Pancreas (tissue), 10 donors: ENCODE data around the gene ITGB7. TPM values are rescaled to one million over a fixed set of nuclear protein-coding genes. Genes with fewer than 3 reads are reported as not detected.

ENCODE experiments used
- ATAC-seq, 4 donors: fragments of 200-7000 bp; cut with Tn5 transposase; one replicate each; pipeline versions ENCODE4 v1.8.0 to v1.9.1; 2020; ENCODE audit warnings: mild to moderate bottlenecking in 4 of 4, moderate library complexity in 4 of 4
- DNase-seq, 6 donors: peaks; one replicate each; pipeline ENCODE4 v3.0.0-alpha.2; 2020
- FAIRE-seq: peaks from 2 replicates; lab custom pipeline; 2012; peaks lifted over from hg19 to GRCh38; lab: Jason Lieb, UNC
- H3K27ac ChIP-seq, 4 donors: fragments of 200-600 bp; sonication (generic); 1 replicate in 3 of 4; 2 replicates in 1 of 4; pipeline versions ENCODE4 v1.5.0 to v1.8.0; 2020
- H3K27me3 ChIP-seq, 4 donors: fragments of 200-600 bp; one replicate each; pipeline ENCODE4 v1.8.0; 2021
- H3K36me3 ChIP-seq, 3 donors: fragments of 200-600 bp; sonication (generic) in 1 of 3; one replicate each; pipeline versions ENCODE4 v1.5.0 to v1.8.0; 2020 to 2021
- H3K4me1 ChIP-seq, 3 donors: fragments of 200-600 bp; one replicate each; pipeline ENCODE4 v1.8.0; 2021
- H3K4me3 ChIP-seq, 4 donors: fragments of 200-600 bp; sonication (generic) in 2 of 4; one replicate each; pipeline versions ENCODE4 v1.5.0 to v1.8.0; 2020 to 2021
- H3K9me3 ChIP-seq, 4 donors: fragments of 200-600 bp; one replicate each; pipeline ENCODE4 v1.8.0; 2021
- WGBS, 2 donors: extraction: QIAGEN DNeasy Blood & Tissue Kit; methylation state at CpG; one replicate each; pipeline ENCODE4 v1.1.7; 2013; 5-methylcytosine and 5-hydroxymethylcytosine counted together
- intact Hi-C, 3 donors: fragments of 100-400 bp; cut with DNase I; formaldehyde crosslinking; loops; one replicate each; pipeline versions ENCODE4 v1.11.1 to v1.14.2; 2022
- polyA plus RNA-seq, 2 donors: library from polyadenylated mRNA; stranded (reverse); fragments of 200-250 nt; gene quantifications; one replicate each; pipeline ENCODE4 v1.2.3, GENCODE V29; 2013
- total RNA-seq, 6 donors: library from RNA; stranded (reverse); fragmentation: NEBNext Ultra II Directional in 4 of 6; extraction: Animal tissue kit (Norgen Biotek cat#: 25700) in 4 of 6; gene quantifications; one replicate each; pipeline versions ENCODE4 v1.2.1 to v1.2.4, GENCODE V29; 2021 to 2023
- TF ChIP-seq, protein P1 (sequence below), 4 donors: fragments of 200-600 bp; sonication (generic) in 3 of 4; IDR thresholded peaks; one replicate each; pipeline versions ENCODE4 v1.5.0 to v1.8.0; 2021; ENCODE audit warnings: antibody characterized with exemption in 4 of 4
- donor health status: healthy with polysubstance abuse.
- donor health status: DM: no; HTN: no; CAD: no; lungs with moderate emphysema.
- donor health status: DM: no; HTN: no; CAD: no.
- donor health status: control.
- donor health status: control.
- donor health status: Bipolar disorder and iron deficiency.
- donor health status: DM: yes; HTN: yes; CAD: no.
- donor health status: DM: no; HTN: no; CAD: no.
- donor health status: DM: no; HTN: no; CAD: no.
- donor health status: DM: yes; HTN: yes; CAD: no.

ITGB7 gene, protein sequence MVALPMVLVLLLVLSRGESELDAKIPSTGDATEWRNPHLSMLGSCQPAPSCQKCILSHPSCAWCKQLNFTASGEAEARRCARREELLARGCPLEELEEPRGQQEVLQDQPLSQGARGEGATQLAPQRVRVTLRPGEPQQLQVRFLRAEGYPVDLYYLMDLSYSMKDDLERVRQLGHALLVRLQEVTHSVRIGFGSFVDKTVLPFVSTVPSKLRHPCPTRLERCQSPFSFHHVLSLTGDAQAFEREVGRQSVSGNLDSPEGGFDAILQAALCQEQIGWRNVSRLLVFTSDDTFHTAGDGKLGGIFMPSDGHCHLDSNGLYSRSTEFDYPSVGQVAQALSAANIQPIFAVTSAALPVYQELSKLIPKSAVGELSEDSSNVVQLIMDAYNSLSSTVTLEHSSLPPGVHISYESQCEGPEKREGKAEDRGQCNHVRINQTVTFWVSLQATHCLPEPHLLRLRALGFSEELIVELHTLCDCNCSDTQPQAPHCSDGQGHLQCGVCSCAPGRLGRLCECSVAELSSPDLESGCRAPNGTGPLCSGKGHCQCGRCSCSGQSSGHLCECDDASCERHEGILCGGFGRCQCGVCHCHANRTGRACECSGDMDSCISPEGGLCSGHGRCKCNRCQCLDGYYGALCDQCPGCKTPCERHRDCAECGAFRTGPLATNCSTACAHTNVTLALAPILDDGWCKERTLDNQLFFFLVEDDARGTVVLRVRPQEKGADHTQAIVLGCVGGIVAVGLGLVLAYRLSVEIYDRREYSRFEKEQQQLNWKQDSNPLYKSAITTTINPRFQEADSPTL
- 1 to 10 TPM; 1.1 to 1.7 (median 1.4) TPM for total RNA-seq
- 1 to 10 TPM; 1.6 to 1.8 TPM for polyA plus RNA-seq

DNA sequence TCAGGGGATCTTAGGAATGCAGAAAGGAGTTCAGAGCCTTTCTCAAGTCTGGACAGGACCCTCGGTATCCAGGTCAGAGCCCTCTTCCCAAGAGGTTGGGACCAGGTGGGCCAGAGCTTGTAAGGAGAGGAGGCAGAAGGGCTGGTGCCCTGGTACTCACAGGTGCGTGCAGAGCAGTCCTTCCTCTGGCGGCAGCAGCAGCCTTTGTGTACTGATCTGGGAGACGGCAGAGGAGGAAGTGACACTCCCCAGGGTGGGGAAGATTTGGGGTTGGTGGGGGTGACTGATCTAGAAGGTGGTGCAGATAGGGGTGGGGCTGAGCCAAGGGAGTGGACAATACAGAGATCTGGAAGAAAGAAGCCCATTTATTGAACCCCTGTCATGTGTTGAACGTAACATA lies at the start of gene ITGB7:
Gene ITGB7, minus strand, starts transcription at position 210 of the 400 bp plus-strand sequence. CDS start 6,808 bp downstream, outside the sequence.
- FAIRE-seq: no peak
- Histone ChIP-seq H3K27me3 (no peaks in the 10 kb centered on the region), H3K4me1 (no peaks in the 10 kb centered on the region), H3K27ac (no peak within 1 kb of the TSS), H3K4me3 (peak within 1 kb of the TSS in 1 of 4 donors; percentile 15), H3K36me3 (peaks cover 0 to 11% (median 0%) of the 10 kb centered on the region in 3 donors), H3K9me3 (no peaks in the 10 kb centered on the region)
- peak in 3 of 4 donors; percentile 9 to 21 (median 16) for ATAC-seq
- 58 to 59% methylated on average over 5 of the region's 5 CpGs for WGBS, 2 donors
- TF ChIP-seq, protein P1, sequence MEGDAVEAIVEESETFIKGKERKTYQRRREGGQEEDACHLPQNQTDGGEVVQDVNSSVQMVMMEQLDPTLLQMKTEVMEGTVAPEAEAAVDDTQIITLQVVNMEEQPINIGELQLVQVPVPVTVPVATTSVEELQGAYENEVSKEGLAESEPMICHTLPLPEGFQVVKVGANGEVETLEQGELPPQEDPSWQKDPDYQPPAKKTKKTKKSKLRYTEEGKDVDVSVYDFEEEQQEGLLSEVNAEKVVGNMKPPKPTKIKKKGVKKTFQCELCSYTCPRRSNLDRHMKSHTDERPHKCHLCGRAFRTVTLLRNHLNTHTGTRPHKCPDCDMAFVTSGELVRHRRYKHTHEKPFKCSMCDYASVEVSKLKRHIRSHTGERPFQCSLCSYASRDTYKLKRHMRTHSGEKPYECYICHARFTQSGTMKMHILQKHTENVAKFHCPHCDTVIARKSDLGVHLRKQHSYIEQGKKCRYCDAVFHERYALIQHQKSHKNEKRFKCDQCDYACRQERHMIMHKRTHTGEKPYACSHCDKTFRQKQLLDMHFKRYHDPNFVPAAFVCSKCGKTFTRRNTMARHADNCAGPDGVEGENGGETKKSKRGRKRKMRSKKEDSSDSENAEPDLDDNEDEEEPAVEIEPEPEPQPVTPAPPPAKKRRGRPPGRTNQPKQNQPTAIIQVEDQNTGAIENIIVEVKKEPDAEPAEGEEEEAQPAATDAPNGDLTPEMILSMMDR (IDR thresholded peaks at IDR 0.05): no peak
- intact Hi-C loops: no loop called here
- no peak for DNase-seq

DNA sequence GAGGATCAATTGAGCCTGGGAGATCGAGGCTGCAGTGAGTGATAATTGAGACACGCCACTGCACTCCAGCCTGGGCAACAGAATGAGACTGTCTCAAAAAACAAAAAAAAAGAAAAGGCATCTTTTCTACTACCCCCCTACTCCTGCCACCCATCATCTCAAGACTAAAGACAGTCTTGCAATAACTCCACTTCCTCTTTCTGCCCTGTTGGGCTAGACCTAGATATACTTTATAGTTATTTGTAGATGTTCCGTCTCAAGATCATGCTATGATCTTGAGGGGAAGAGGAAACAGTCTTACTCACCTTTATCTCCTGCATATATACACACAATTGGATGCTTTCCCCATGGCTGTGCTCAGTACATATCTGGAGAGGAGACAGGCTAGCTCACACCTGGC lies 48.9 kb upstream of the ITGB7 start:
- FAIRE-seq (no peak), ATAC-seq (no peak), DNase-seq (no peak)
- no peaks in the 10 kb centered on the region for H3K27me3 ChIP-seq
- intact Hi-C loops: no loop called here
- H3K36me3 ChIP-seq: no peaks in the 10 kb centered on the region
- H3K27ac ChIP-seq: no peak overlapping the region
- 89 to 96% methylated on average over 3 of the region's 3 CpGs for WGBS, 2 donors
- H3K9me3 ChIP-seq: no peaks in the 10 kb centered on the region
- TF ChIP-seq, protein P1 (IDR thresholded peaks at IDR 0.05): no peak
- H3K4me1 ChIP-seq: peaks cover 0 to 13% (median 11%) of the 10 kb centered on the region in 3 donors
- H3K4me3 ChIP-seq: no peak overlapping the region

DNA sequence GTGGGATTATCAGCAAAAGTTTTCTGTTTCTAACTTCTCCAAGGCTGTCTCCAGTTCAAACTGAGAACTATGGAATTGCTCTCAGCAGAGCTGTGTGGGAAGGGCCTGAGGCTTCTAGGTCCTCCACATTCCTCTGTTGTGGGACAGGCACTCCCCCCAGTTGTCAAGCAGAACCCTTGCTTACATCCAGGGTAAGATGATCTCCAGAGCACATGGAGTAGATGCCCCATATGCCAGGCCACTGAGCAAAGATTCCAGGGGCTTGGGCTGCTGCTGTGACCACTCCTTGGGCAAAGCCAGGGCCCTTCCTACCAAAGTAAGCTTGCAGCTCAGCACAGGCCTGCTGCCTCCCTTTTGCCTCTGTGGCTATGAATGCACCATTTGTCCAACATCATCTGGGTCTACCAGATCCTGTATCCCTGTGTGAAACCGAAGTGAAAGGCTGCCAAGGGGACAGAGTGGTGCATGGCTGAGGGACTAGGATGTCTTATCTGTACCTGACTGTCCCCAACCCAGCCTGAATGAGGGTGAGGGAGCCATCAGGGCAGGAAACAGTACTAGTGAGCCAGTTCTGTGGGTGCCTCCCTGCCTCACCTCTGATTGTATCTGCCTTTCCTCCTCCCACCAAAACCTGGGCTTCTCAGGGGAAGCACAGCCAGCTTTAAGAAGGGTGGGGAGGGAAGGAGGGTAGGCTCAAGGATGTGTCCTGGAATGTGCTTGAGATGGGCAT lies 47.9 kb upstream of the ITGB7 start:
- Histone ChIP-seq H3K27me3 (no peaks in the 10 kb centered on the region), H3K27ac (no peak overlapping the region), H3K4me1 (peaks cover 6 to 19% (median 17%) of the 10 kb centered on the region in 3 donors), H3K9me3 (no peaks in the 10 kb centered on the region), H3K36me3 (no peaks in the 10 kb centered on the region), H3K4me3 (no peak overlapping the region)
- FAIRE-seq: no peak
- no peak for ATAC-seq
- no peak for DNase-seq
- WGBS, 2 donors: 87 to 92% methylated on average over 1 of the region's 1 CpG
- TF ChIP-seq, protein P1 (IDR thresholded peaks at IDR 0.05): no peak
- intact Hi-C loops: loop anchor here in 2 of 3 donors (5.0 kb wide), 1 partner anchor 38 kb away; no protein-coding TSS in a partner anchor

DNA sequence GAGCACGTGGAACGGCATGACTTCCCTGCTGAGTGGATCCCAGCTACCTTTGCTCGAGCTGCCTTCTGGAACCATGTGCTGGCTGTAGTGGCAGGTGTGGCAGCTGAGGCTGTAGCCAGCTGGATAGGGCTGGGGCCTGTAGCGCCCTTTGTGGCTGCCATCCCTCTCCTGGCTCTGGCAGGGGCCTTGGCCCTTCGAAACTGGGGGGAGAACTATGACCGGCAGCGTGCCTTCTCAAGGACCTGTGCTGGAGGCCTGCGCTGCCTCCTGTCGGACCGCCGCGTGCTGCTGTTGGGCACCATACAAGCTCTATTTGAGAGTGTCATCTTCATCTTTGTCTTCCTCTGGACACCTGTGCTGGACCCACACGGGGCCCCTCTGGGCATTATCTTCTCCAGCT lies 46.2 kb upstream of the ITGB7 start:
- Histone ChIP-seq H3K27ac (no peak overlapping the region), H3K4me1 (peaks cover 6 to 19% (median 17%) of the 10 kb centered on the region in 3 donors), H3K9me3 (no peaks in the 10 kb centered on the region), H3K4me3 (peak overlapping the region in 1 of 4 donors; percentile 68), H3K27me3 (no peaks in the 10 kb centered on the region), H3K36me3 (no peaks in the 10 kb centered on the region)
- TF ChIP-seq, protein P1 (IDR thresholded peaks at IDR 0.05): no peak
- WGBS, 2 donors: 86 to 92% methylated on average over 13 of the region's 13 CpGs
- DNase-seq (no peak), ATAC-seq (no peak), FAIRE-seq (no peak)
- intact Hi-C loops: loop anchor here in 2 of 3 donors (5.0 kb wide), 1 partner anchor 36 kb away; no protein-coding TSS in a partner anchor
